Lower leg skin (tissue), 4 donors: ENCODE measurements around the gene UNC50. TPM values are rescaled to one million over a fixed set of nuclear protein-coding genes. Genes with fewer than 3 reads are reported as not detected.

Experiments
- DNase-seq, 2 donors: peaks; one replicate each; pipeline ENCODE4 v3.0.0-alpha.2; 2019; ENCODE audit warnings: low spot score in 2 of 2
- H3K4me3 ChIP-seq: fragments of 200-600 bp; sonication (generic); 2 replicates; pipeline ENCODE4 v1.5.1; 2017; ENCODE audit warnings: mild to moderate bottlenecking, low read depth; ENCODE audit not compliant: poor library complexity, severe bottlenecking
- CTCF ChIP-seq, 3 donors: fragments of 450-650 bp; IDR thresholded peaks; one replicate each; pipeline ENCODE4 v1.5.1; 2016; ENCODE audit warnings: antibody characterized with exemption in 3 of 3, mild to moderate bottlenecking in 3 of 3, moderate library complexity in 2 of 3
- POLR2A ChIP-seq, 2 donors: fragments of 450-650 bp; IDR thresholded peaks; one replicate each; pipeline ENCODE4 v1.6.1; 2016 to 2017; ENCODE audit warnings: antibody characterized with exemption in 2 of 2, mild to moderate bottlenecking in 1 of 2, moderate library complexity in 1 of 2
- WGBS, 2 donors: methylation state at CpG; one replicate each; pipeline ENCODE4 v1.1.5; 2018; 5-methylcytosine and 5-hydroxymethylcytosine counted together
- intact Hi-C: fragments of 100-400 bp; cut with DNase I; formaldehyde crosslinking; loops from one replicate; pipeline ENCODE4 v1.15.0; 2023; ENCODE audit warnings: low total_unique reads
- total RNA-seq, 4 donors: library from RNA; depleted of rRNA; stranded (reverse); fragments of >200 nt; gene quantifications; one replicate each; pipeline ENCODE4 v1.1.0, GENCODE V29; 2016

UNC50 gene
- total RNA-seq, 4 donors from 2014 or later, result 38.1 to 52.0 (median 44.2) TPM

- H3K4me3 ChIP-seq, result no peak overlapping the region
- DNase-seq, result no peak
- 76 to 83% methylated on average over 5 of the region's 5 CpGs for WGBS, 2 donors
- TF ChIP-seq POLR2A (IDR thresholded peaks at IDR 0.05) (no peak), CTCF (IDR thresholded peaks at IDR 0.05) (no peak)
- intact Hi-C loops, result no loop called here
These were observed 7.1 kb downstream of the UNC50 start for GRCh38 chr2:98615481-98615880.

GRCh38 chr2:98617149-98617548, 8.8 kb downstream of the UNC50 start:
- no peak for DNase-seq
- 56 to 59% methylated on average over 5 of the region's 5 CpGs for WGBS, 2 donors
- no peak overlapping the region for H3K4me3 ChIP-seq
- intact Hi-C loops, result no loop called here
- TF ChIP-seq CTCF (IDR thresholded peaks at IDR 0.05) (no peak), POLR2A (IDR thresholded peaks at IDR 0.05) (no peak)

- TF ChIP-seq POLR2A (IDR thresholded peaks at IDR 0.05), result no peak
- no peak for TF ChIP-seq CTCF (IDR thresholded peaks at IDR 0.05)
These were observed 15.3 kb downstream of the UNC50 start for GRCh38 chr2:98623657-98624056.

GRCh38 chr2:98632351-98632750, 24.0 kb downstream of the UNC50 start:
- intact Hi-C loops, result no loop called here
- 83 to 87% methylated on average over 3 of the region's 3 CpGs for WGBS, 2 donors
- H3K4me3 ChIP-seq, result no peak overlapping the region
- TF ChIP-seq CTCF (IDR thresholded peaks at IDR 0.05), result no peak
- no peak for DNase-seq

More at GRCh38 chr2:98623657-98624056, 15.3 kb downstream of the UNC50 start:
- intact Hi-C loops, result no loop called here
- peak in 1 of 2 donors; percentile 38 for DNase-seq
- no peak overlapping the region for H3K4me3 ChIP-seq
- 76 to 78% methylated on average over 5 of the region's 5 CpGs for WGBS, 2 donors

- TF ChIP-seq POLR2A (IDR thresholded peaks at IDR 0.05), result no peak
- TF ChIP-seq CTCF (IDR thresholded peaks at IDR 0.05), result no peak
- no peak for DNase-seq
- 82 to 84% methylated on average over 9 of the region's 9 CpGs for WGBS, 2 donors
- intact Hi-C loops, result no loop called here
- no peak overlapping the region for H3K4me3 ChIP-seq
These were observed 26.2 kb downstream of the UNC50 start for GRCh38 chr2:98634406-98635092.
